Neural cell (in vitro differentiated cells): Measurements from ENCODE around the gene SIX2. TPM values are rescaled to one million over a fixed set of nuclear protein-coding genes. Genes with fewer than 3 reads are reported as not detected.

Experiments used
- H2AFZ ChIP-seq: fragments of 200-600, 300-800 bp; sonication (generic), shearing (Covaris generic); 2 replicates; pipeline ENCODE4 v1.6.0; 2014; ENCODE audit warnings: low read depth, mild to moderate bottlenecking, antibody characterized with exemption, low read length, moderate library complexity
- H3F3A ChIP-seq: fragments of 200-600 bp; shearing (Covaris generic); 2 replicates; pipeline ENCODE4 v1.6.1; 2016; ENCODE audit warnings: mild to moderate bottlenecking, moderate library complexity, mixed read lengths, antibody characterized with exemption, low read length; ENCODE audit not compliant: insufficient read depth, poor library complexity, severe bottlenecking
- H3K27ac ChIP-seq: fragments of 200-600, 300-800 bp; sonication (generic), shearing (Covaris generic); 2 replicates; pipeline ENCODE4 v1.5.1; 2014; ENCODE audit warnings: mild to moderate bottlenecking, low read length, moderate library complexity
- H3K27me3 ChIP-seq: fragments of 300-800, 200-600 bp; sonication (generic), shearing (Covaris generic); 2 replicates; pipeline ENCODE4 v1.6.0; 2014; ENCODE audit warnings: mild to moderate bottlenecking, low read depth, low read length, moderate library complexity; ENCODE audit not compliant: insufficient read depth
- H3K36me3 ChIP-seq: fragments of 300-800, 200-600 bp; sonication (generic), shearing (Covaris generic); 2 replicates; pipeline ENCODE4 v1.5.1; 2014; ENCODE audit warnings: mild to moderate bottlenecking, antibody characterized with exemption, low read length, moderate library complexity; ENCODE audit not compliant: insufficient read depth
- H3K4me2 ChIP-seq: fragments of 300-800, 200-600 bp; sonication (generic), shearing (Covaris generic); 2 replicates; pipeline ENCODE4 v1.6.0; 2014; ENCODE audit warnings: mild to moderate bottlenecking, low read length
- H3K4me3 ChIP-seq: fragments of 300-800, 200-600 bp; sonication (generic), shearing (Covaris generic); 2 replicates; pipeline ENCODE4 v1.5.1; 2014; ENCODE audit warnings: mild to moderate bottlenecking, low read length, moderate library complexity
- H3K79me2 ChIP-seq: fragments of 200-600 bp; shearing (Covaris generic); replicated peaks from 2 replicates; pipeline ENCODE4 v1.6.0; 2014; ENCODE audit warnings: mild to moderate bottlenecking, low read length, moderate library complexity; ENCODE audit not compliant: insufficient read depth
- H3K9ac ChIP-seq: fragments of 300-800, 200-600 bp; sonication (generic), shearing (Covaris generic); 2 replicates; pipeline ENCODE4 v1.6.1; 2016; ENCODE audit warnings: mild to moderate bottlenecking, low read length, mixed read lengths
- H3K9me2 ChIP-seq: fragments of 200-600 bp; shearing (Covaris generic); 2 replicates; pipeline ENCODE4 v1.6.1; 2016; ENCODE audit warnings: mild to moderate bottlenecking, low read length, mixed read lengths; ENCODE audit not compliant: insufficient read depth
- H3K9me3 ChIP-seq: fragments of 200-600, 300-800 bp; sonication (generic), shearing (Covaris generic); 2 replicates; pipeline ENCODE4 v1.6.1; 2016; ENCODE audit warnings: mild to moderate bottlenecking, mixed run types, low read length, moderate library complexity, mixed read lengths
- H4K20me1 ChIP-seq: fragments of 200-600 bp; shearing (Covaris generic); 2 replicates; pipeline ENCODE4 v1.6.1; 2016; ENCODE audit warnings: mild to moderate bottlenecking, mixed run types; ENCODE audit not compliant: insufficient read depth
- CTCF ChIP-seq: fragments of 450-650 bp; IDR thresholded peaks from 2 replicates; pipeline ENCODE4 v1.5.1; 2014; ENCODE audit warnings: antibody characterized with exemption, mild to moderate bottlenecking, moderate library complexity; ENCODE audit not compliant: poor library complexity, severe bottlenecking
- EP300 ChIP-seq: fragments of 450-650 bp; conservative IDR thresholded peaks from 2 replicates; pipeline ENCODE4 v1.6.1; 2014; ENCODE audit warnings: antibody characterized with exemption, mild to moderate bottlenecking, moderate library complexity; ENCODE audit not compliant: poor library complexity, severe bottlenecking
- EZH2 ChIP-seq: fragments of 200-600, 300-800 bp; shearing (Covaris generic), sonication (generic); IDR thresholded peaks from 2 replicates; pipeline ENCODE4 v1.6.1; 2014; ENCODE audit warnings: antibody characterized with exemption, low read length, borderline replicate concordance, mild to moderate bottlenecking; ENCODE audit not compliant: insufficient read depth, poor library complexity, severe bottlenecking
- MXI1 ChIP-seq: fragments of 450-650 bp; conservative IDR thresholded peaks from 2 replicates; pipeline ENCODE4 v1.6.1; 2014; ENCODE audit warnings: antibody characterized with exemption, mild to moderate bottlenecking; ENCODE audit not compliant: poor library complexity, severe bottlenecking
- POLR2AphosphoS5 ChIP-seq: IDR thresholded peaks from 2 replicates; pipeline ENCODE4 v1.6.1; 2012
- RAD21 ChIP-seq: fragments of 450-650 bp; conservative IDR thresholded peaks from 2 replicates; pipeline ENCODE4 v1.6.1; 2014; ENCODE audit warnings: antibody characterized with exemption, mild to moderate bottlenecking, moderate library complexity
- REST ChIP-seq: IDR thresholded peaks from 2 replicates; pipeline ENCODE4 v1.6.1; 2012; ENCODE audit warnings: borderline replicate concordance
- SMC3 ChIP-seq: fragments of 450-650 bp; conservative IDR thresholded peaks from 2 replicates; pipeline ENCODE4 v1.6.1; 2014; ENCODE audit warnings: antibody characterized with exemption, mild to moderate bottlenecking, moderate library complexity; ENCODE audit not compliant: poor library complexity
- TAF1 ChIP-seq: IDR thresholded peaks from 2 replicates; pipeline ENCODE4 v1.6.1; 2012; ENCODE audit warnings: low read depth
- polyA plus RNA-seq: library from polyadenylated mRNA; depleted of rRNA; stranded (reverse); fragments of >200 nt; gene quantifications from 2 replicates; pipeline ENCODE4 v1.2.3, GENCODE V29; 2014

SIX2 gene
- polyA plus RNA-seq, 1 donor from 2014 or later, result 0.16 TPM

GRCh38 chr2:45012733-45013132, 3.5 kb upstream of the SIX2 start (continued):
- TF ChIP-seq EP300, result no peak

GRCh38 chr2:45011621-45012602, 2.7 kb upstream of the SIX2 start:
- Histone ChIP-seq H3K4me3 (no peak overlapping the region), H3K79me2 (no peaks in the 10 kb centered on the region), H4K20me1 (no peaks in the 10 kb centered on the region), H3K36me3 (no peaks in the 10 kb centered on the region), H2AFZ (no peak overlapping the region), H3K4me2 (no peak overlapping the region), H3K27ac (no peak overlapping the region), H3K27me3 (peaks cover 88% of the 10 kb centered on the region), H3F3A (no peaks in the 10 kb centered on the region), H3K9me3 (no peaks in the 10 kb centered on the region), H3K9me2 (no peaks in the 10 kb centered on the region), H3K9ac (no peak overlapping the region)
- TF ChIP-seq POLR2AphosphoS5, result no peak
- no peak for TF ChIP-seq EZH2
- TF ChIP-seq SMC3, result no peak
- no peak for TF ChIP-seq EP300
- no peak for TF ChIP-seq TAF1
- TF ChIP-seq REST, result no peak
- TF ChIP-seq MXI1, result no peak

- Histone ChIP-seq H3K36me3 (no peaks in the 10 kb centered on the region), H3K4me2 (no peak overlapping the region), H3K9ac (no peak overlapping the region), H3K27ac (no peak overlapping the region), H4K20me1 (no peaks in the 10 kb centered on the region), H3K9me2 (no peaks in the 10 kb centered on the region), H3F3A (no peaks in the 10 kb centered on the region), H3K9me3 (no peaks in the 10 kb centered on the region), H3K27me3 (peaks cover 96% of the 10 kb centered on the region), H3K79me2 (no peaks in the 10 kb centered on the region), H3K4me3 (no peak overlapping the region), H2AFZ (no peak overlapping the region)
- TF ChIP-seq MXI1, result no peak
- no peak for TF ChIP-seq SMC3
Observed at GRCh38 chr2:45011121-45011520, 1.9 kb upstream of the SIX2 start.

GRCh38 chr2:45010702-45011012, 1.4 kb upstream of the SIX2 start:
- Histone ChIP-seq H4K20me1 (no peaks in the 10 kb centered on the region), H3K9me3 (no peaks in the 10 kb centered on the region), H2AFZ (no peak overlapping the region), H3K4me2 (no peak overlapping the region), H3K9me2 (no peaks in the 10 kb centered on the region), H3K4me3 (no peak overlapping the region), H3F3A (no peaks in the 10 kb centered on the region), H3K27me3 (peaks cover 100% of the 10 kb centered on the region), H3K9ac (no peak overlapping the region), H3K79me2 (no peaks in the 10 kb centered on the region), H3K27ac (no peak overlapping the region), H3K36me3 (no peaks in the 10 kb centered on the region)
- TF ChIP-seq POLR2AphosphoS5 (no peak), EP300 (no peak), TAF1 (no peak), RAD21 (no peak), REST (no peak), EZH2 (no peak), CTCF (no peak), SMC3 (no peak), MXI1 (no peak)
